ENCODE data around the gene FAM236C.
"Not testable (repeated sequence)": the region's sequence is repeated elsewhere in the genome, so short reads cannot be mapped to it uniquely, and the experiment has no call there.

Gene FAM236C

DNA sequence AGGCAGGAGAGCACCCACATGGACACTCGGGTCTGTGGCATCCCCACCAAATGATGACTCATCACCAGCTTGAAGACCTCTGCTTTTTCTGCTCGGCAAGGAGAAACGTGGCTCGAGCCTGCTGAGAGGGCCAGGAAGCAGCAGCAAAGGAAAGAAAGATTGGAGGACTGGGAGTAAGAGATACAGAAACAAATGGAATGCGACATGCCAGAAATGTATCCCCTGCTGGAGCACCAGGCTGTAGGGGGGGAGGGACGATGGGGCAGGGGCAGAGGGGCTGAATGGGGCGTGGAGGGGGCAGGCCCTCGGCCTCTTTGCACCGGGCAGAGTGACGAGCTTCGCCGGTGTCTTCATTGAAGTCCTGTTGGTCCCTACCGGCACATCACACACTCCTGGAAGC is at the start of gene FAM236C:
TSS of gene FAM236C (plus strand) at position 301 of the 400 bp plus-strand sequence. CDS start 100 bp downstream, outside the sequence.
- DNase-seq: not testable (repeated sequence)

DNA sequence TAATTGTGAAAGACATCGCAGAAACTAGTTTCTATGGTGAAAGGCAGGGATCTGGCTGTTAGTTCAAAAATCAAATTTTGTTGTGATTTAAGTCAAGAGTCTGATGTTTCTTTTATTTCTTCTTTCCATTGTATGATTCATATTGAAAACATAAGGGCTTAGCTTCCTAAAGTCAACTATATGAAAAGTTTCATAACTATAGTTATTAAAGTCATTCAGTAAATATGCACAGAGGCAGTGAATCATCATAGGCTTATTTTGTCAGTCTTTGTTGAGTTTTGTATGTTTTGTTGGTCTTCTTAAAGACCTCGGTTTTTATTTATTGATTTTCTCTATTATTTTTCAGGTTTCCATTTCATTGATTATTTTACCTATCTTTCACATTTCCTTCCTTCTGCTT is 29.5 kb upstream of the FAM236C start:
- not testable (repeated sequence) for DNase-seq

DNA sequence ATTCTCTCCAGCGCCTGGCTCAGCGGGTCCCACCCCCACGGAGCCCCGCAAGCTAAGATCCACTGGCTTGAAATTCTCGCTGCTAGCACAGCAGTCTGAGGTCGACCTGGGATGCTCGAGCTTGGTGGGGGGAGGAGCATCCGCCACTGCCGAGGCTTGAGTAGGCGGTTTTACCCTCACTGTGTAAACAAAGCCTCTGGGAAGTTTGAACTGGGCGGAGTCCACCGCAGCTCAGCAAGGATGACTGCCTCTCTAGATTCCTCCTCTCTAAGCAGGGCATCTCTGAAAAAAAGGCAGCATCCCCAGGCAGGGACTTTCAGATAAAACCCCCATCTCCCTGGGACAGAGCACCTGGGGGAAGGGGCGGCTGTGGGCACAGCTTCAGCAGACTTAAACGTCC is 22.7 kb upstream of the FAM236C start:
- not testable (repeated sequence) for DNase-seq

DNA sequence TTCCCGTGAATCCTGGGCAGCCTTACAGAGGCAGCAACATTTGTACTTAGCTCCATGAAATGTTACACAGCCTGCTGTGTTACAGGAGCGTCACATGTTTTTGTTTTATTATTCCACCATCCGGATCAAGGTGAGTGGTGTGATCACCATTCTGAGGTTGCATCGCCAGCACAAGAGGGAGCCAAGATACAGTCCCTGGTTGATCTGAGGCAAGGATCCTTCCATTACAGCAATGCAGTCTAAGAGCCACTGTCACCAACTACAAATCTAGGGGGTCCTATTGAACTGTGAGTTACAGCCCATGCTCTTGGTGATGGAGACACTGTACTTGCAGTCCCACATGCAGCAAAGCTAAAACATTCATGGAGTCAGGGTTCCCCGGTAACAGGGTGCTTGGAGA is 3.7 kb downstream of the FAM236C start:
- DNase-seq: not testable (repeated sequence)

DNA sequence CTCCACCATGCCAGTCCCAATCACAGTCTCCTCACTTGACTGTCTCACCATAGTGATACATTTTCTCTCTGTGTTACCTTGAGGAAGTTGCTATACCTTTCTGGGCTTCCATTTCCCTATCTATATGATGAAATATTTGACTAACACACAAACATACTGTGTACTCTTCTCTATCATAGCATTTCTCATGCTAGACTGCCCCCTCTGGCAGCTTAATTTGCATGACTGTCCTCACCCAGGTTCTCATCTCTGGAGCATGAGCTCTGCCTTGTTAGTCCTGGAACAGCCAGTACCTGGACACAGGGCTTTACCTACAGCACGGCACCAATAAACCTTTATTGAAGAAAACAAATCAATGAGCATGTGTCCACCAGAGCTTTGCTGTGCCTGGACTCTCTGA is 19.9 kb downstream of the FAM236C start:
- DNase-seq: not testable (repeated sequence)

DNA sequence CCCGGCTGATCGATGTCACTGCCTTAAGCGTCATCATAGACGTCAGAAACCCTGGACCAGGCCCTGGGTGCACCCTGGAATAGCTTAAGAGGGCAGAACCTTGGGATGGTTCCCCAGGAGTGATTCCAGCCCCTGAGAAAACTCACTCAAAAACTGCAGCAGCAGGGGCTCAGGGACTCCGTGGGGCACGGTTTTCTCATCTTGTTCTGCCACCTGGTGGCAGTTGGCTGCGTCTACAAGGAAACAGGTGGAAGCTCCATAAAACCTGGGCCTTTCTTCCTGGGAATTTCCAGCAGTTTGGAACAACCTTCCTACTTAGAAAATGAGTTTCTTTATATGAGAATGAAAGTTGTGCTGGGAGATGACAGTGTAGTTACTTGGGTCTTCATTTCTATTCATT is 24.0 kb downstream of the FAM236C start:
- DNase-seq: not testable (repeated sequence)

DNA sequence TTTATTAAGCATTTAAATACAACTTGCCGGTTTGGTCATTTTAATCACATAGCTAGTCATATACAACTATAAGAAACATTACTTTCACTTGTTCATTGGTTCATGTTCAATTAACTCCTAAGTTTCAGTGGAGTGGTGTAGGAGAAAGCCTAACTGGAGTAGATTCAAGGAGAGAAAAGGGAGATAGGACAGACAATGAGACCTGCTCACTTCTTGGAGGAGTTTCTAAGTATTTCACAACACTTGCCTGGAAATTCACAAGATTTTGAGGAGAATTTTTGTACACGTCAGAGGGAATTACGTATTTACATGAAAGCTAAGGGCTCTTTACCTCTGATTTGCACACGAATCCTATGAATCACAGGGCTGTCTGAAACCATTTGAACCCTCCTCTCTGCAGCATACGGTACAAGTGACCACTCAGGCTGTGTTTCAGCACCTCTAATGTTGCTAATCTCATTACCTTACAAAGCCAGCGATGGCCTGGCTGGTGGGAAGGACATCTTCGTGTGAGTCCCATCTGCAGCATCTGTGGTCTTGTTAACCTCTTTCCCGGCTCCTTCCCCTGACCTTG is 24.6 kb downstream of the FAM236C start:
- DNase-seq: not testable (repeated sequence)

DNA sequence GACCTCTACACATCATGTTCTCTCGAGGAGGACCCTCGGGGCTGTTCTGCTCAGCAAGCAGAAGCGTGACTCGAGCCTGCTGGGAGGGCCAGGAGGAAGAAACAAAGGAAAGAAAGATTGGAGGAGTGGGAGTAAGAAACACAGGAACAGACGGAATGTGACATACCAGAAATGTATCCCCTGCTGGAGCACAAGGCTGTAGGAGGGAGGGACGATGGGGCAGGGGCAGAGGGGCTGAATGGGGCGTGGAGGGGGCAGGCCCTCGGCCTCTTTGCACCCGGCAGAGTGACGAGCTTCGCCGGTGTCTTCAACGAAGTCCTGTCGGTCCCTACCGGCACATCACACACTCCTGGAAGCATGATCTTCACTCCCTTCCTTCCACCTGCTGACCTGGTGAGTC is 25.5 kb downstream of the FAM236C start, which contains the start of gene FAM236A:
TSS of gene FAM236A (plus strand) at position 301 of the 400 bp plus-strand sequence. CDS start at position 358, 57 bp downstream.
- not testable (repeated sequence) for DNase-seq

DNA sequence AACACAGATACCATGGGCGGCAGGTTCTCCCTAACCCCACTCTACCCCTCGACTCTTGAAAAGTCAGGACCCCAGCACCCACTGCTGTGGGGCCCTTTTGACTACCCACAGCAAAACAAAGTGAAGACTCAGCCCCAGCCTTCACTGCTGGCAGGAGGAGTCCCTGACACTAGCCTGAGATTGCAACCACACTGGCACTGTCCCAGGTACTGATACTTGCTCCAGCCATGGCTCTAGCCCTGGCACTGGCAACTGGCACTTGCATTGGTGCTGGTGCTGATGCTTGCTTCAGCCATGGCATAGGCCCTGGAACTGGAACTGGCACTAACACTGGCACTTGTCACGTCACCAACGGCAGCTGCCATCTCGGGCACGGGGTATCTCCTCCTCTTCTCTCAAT is 29.9 kb downstream of the FAM236C start:
- DNase-seq: not testable (repeated sequence)

DNA sequence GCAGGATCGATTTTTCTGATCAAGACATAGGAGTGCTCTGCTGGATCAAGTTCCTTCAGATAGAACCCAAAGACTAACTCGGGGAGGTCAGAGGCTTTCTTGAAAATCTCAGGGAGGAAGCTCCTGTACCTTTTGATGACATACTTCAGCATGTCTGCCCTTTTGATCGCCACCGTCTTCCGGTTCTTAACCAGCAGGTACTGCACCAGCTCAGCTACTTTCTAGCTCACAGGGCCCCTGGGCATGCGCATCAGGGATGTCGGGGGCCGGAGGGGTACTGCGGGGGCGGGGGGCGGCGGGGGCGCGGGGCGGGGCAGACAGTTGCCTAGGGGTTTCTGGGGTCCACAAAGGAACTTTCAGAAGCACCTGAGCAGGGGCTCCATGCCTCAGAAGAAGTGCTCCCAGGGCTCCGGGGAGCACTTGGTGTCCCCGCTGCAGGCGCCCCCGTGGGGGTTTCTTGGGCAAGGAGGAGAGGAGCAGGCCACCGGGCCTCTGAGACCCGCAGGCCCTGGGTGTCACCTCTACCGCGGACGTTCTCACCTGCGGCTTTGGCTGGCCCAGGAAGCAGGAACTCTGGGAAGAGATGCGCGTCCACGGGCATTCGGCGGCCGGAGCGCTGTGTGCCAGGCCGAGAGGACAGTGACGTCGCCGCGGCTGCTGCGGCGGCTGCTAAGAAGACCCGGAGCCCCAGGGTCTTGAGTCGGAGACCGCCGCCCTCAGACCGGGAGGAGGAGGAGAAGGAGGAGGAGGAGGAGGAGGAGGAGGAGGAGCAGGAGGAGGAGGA is 30.8 kb downstream of the FAM236C start:
- not testable (repeated sequence) for DNase-seq

DNA sequence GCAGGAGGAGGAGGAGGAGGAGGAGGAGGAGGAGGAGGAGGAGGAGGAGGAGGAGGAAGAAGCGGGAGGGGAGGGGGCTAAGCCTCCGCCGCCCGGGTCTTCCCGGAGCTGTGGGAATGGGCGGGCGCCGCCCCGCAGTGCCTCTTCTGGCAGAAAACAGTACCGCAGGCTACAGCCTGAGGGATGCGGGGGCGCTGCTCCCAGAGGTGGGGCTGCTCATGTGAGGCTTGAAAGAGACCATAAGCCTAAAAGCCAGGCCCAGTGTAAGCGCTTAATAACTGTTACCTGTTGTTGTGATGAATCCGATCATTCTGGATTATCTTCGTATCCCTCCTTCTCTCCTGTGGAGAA is 31.4 kb downstream of the FAM236C start, which contains the start of gene DMRTC1:
TSS of gene DMRTC1 (minus strand) at position 19 of the 351 bp plus-strand sequence. CDS start 68,143 bp downstream, outside the sequence.
- DNase-seq: not testable (repeated sequence)

DNA sequence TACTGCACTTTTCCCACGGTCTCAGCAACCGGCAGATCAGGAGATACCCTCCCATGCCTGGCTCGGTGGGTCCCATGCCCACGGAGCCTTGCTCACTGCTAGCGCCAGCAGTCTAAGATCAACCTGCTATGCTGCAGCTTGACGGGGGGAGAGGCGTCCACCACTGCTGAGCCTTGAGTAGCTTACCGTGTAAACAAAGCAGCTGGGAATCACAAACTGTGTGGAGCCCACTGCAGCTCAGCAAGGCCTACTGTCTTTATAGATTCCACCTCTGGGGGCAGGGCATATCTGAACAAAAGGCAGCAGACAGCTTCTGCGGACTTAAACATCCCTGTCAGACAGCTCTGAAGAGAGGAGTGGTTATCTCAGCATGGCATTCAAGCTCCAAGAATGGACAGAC is 47.6 kb downstream of the FAM236C start:
- DNase-seq: not testable (repeated sequence)
